Sigmoid colon (tissue), 4 donors: ENCODE measurements around the gene CCDC92.

Experiments
- EP300 ChIP-seq, 4 donors: sonication (generic); formaldehyde crosslinking; IDR thresholded peaks; one replicate each; pipeline ENCODE4 v1.6.1; 2017; ENCODE audit warnings: antibody characterized with exemption in 4 of 4
- POLR2A ChIP-seq, 2 donors: fragments of 450-650 bp; IDR thresholded peaks; one replicate each; pipeline ENCODE4 v1.6.1; 2016; ENCODE audit warnings: antibody characterized with exemption in 2 of 2, mild to moderate bottlenecking in 2 of 2, moderate library complexity in 2 of 2
- POLR2AphosphoS5 ChIP-seq, 4 donors: sonication (generic); formaldehyde crosslinking; IDR thresholded peaks; one replicate each; pipeline ENCODE4 v1.6.1; 2017; ENCODE audit warnings: antibody characterized with exemption in 4 of 4
- TF ChIP-seq, protein P1 (sequence below), 4 experiments: fragments of 450-650 bp in 3 of 4; fragments of 200-600 bp in 1 of 4; IDR thresholded peaks; one replicate each; pipeline ENCODE4 v1.5.1; 2016 to 2019; ENCODE audit warnings: antibody characterized with exemption in 4 of 4, mild to moderate bottlenecking in 3 of 4, moderate library complexity in 2 of 4

DNA sequence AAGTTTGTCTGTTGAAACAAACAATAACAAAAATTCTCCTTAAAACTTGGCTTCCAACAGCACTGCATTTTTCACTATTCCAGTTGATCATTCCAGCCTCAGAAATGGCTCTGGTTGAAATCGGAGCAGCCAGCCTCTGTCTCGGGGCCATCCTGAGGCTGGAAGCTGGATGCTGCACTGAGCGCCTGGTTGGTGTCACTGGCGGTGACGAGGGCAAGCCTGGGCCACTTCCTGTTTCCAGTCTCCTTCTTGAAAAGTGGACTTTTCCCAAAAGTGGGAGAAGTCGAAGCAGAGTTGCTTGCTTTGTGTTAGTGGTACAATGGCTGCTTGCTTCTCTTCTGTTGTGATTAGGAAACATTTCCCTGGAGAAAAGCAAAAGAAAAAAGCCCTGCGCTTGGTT is 48.7 kb downstream of the CCDC92 start:
- TF ChIP-seq POLR2AphosphoS5 (IDR thresholded peaks at IDR 0.05): no peak
- TF ChIP-seq, protein P1, sequence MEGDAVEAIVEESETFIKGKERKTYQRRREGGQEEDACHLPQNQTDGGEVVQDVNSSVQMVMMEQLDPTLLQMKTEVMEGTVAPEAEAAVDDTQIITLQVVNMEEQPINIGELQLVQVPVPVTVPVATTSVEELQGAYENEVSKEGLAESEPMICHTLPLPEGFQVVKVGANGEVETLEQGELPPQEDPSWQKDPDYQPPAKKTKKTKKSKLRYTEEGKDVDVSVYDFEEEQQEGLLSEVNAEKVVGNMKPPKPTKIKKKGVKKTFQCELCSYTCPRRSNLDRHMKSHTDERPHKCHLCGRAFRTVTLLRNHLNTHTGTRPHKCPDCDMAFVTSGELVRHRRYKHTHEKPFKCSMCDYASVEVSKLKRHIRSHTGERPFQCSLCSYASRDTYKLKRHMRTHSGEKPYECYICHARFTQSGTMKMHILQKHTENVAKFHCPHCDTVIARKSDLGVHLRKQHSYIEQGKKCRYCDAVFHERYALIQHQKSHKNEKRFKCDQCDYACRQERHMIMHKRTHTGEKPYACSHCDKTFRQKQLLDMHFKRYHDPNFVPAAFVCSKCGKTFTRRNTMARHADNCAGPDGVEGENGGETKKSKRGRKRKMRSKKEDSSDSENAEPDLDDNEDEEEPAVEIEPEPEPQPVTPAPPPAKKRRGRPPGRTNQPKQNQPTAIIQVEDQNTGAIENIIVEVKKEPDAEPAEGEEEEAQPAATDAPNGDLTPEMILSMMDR (IDR thresholded peaks at IDR 0.05): no peak
- no peak for TF ChIP-seq POLR2A (IDR thresholded peaks at IDR 0.05)
- TF ChIP-seq EP300 (IDR thresholded peaks at IDR 0.05): no peak
